PC-3 (cell line): ENCODE measurements around the gene NEMP2. TPM values are rescaled to one million over a fixed set of nuclear protein-coding genes. Genes with fewer than 3 reads are reported as not detected.

Source experiments
- ATAC-seq: fragments of 200-7000 bp; cut with Tn5 transposase; 2 replicates; pipeline ENCODE4 v1.9.1; 2020; ENCODE audit warnings: mild to moderate bottlenecking, moderate library complexity
- BruUV-seq: library from RNA; stranded (reverse); fragments of 400-500 nt; replicated peaks from 2 replicates; lab custom pipeline; 2021; lab: Mats Ljungman, UMichigan
- CTCF ChIA-PET: fragments of 300-600 bp; sonication (Branson Sonifier 250); formaldehyde crosslinking; loops from one replicate; lab custom pipeline; 2022; ENCODE audit warnings: antibody characterized with exemption; lab: Charles Lee
- POLR2A ChIA-PET: fragments of 300-600 bp; sonication (Branson Sonifier 250); formaldehyde crosslinking; loops from one replicate; lab custom pipeline; 2022; ENCODE audit warnings: antibody characterized with exemption; ENCODE audit not compliant: unreplicated experiment; lab: Charles Lee
- DNase-seq: peaks from one replicate; pipeline ENCODE4 v3.0.0-alpha.2; 2015
- H2AFZ ChIP-seq: fragments of 300-600 bp; sonication (generic); 2 replicates; pipeline ENCODE4 v1.6.0; 2016; ENCODE audit warnings: antibody characterized with exemption, low read length
- H3F3A ChIP-seq: fragments of 300-600 bp; sonication (generic); one replicate; pipeline ENCODE4 v1.6.0; 2017; ENCODE audit warnings: antibody characterized with exemption, low read length, control low read depth, mild to moderate bottlenecking; ENCODE audit not compliant: unreplicated experiment
- H3K27ac ChIP-seq: fragments of 300-600 bp; sonication (generic); 2 replicates; pipeline ENCODE4 v1.5.1; 2016; ENCODE audit warnings: mild to moderate bottlenecking, low read length
- H3K27me3 ChIP-seq: fragments of 300-600 bp; sonication (generic); 2 replicates; pipeline ENCODE4 v1.6.1; 2016; ENCODE audit warnings: low read length, mixed read lengths
- H3K36me3 ChIP-seq: fragments of 300-600 bp; sonication (generic); 2 replicates; pipeline ENCODE4 v1.6.1; 2016; ENCODE audit warnings: low read depth, mixed run types, low read length, mixed read lengths
- H3K4me1 ChIP-seq: fragments of 300-600 bp; sonication (generic); 2 replicates; pipeline ENCODE4 v1.5.1; 2016; ENCODE audit warnings: low read length; ENCODE audit not compliant: insufficient read depth
- H3K4me2 ChIP-seq: fragments of 300-600 bp; sonication (generic); 2 replicates; pipeline ENCODE4 v1.6.0; 2016; ENCODE audit warnings: low read length
- H3K4me3 ChIP-seq: fragments of 300-600 bp; sonication (generic); 2 replicates; pipeline ENCODE4 v1.5.1; 2016; ENCODE audit warnings: mild to moderate bottlenecking, low read length, mixed read lengths
- H3K79me2 ChIP-seq: fragments of 300-600 bp; sonication (generic); 2 replicates; pipeline ENCODE4 v1.6.1; 2017; ENCODE audit warnings: low read length, mixed read lengths
- H3K9ac ChIP-seq: fragments of 300-600 bp; sonication (generic); 2 replicates; pipeline ENCODE4 v1.6.0; 2016; ENCODE audit warnings: mild to moderate bottlenecking, low read length
- H3K9me2 ChIP-seq: fragments of 300-600 bp; sonication (generic); replicated peaks from 2 replicates; pipeline ENCODE4 v1.6.1; 2016; ENCODE audit warnings: mixed run types, low read length, mixed read lengths
- H3K9me3 ChIP-seq: fragments of 300-600 bp; sonication (generic); 2 replicates; pipeline ENCODE4 v1.6.1; 2016; ENCODE audit warnings: low read length, mixed read lengths
- H4K20me1 ChIP-seq: fragments of 300-600 bp; sonication (generic); 2 replicates; pipeline ENCODE4 v1.6.1; 2016; ENCODE audit warnings: low read length, mixed read lengths
- EZH2 ChIP-seq: fragments of 300-600 bp; sonication (generic); IDR thresholded peaks from one replicate; pipeline ENCODE4 v1.6.1; 2017; ENCODE audit warnings: antibody characterized with exemption, mild to moderate bottlenecking, low read length; ENCODE audit not compliant: unreplicated experiment
- EZH2phosphoT487 ChIP-seq: fragments of 300-600 bp; sonication (generic); IDR thresholded peaks from 2 replicates; pipeline ENCODE4 v1.6.1; 2018; ENCODE audit warnings: mild to moderate bottlenecking, antibody characterized with exemption, low read length, borderline replicate concordance
- intact Hi-C: fragments of 100-400 bp; cut with micrococcal nuclease; formaldehyde crosslinking; loops from 2 replicates; pipeline ENCODE4 v1.9.0; 2023
- total RNA-seq: library from RNA; depleted of rRNA; stranded (reverse); fragments of >200 nt; gene quantifications from 2 replicates; pipeline ENCODE4 v1.2.3, GENCODE V29; 2014
- TF ChIP-seq, protein P1 (sequence below): fragments of 300-600 bp; sonication (generic); conservative IDR thresholded peaks from 2 replicates; pipeline ENCODE4 v1.5.1; 2017; ENCODE audit warnings: antibody characterized with exemption, low read depth, mild to moderate bottlenecking, low read length

NEMP2 gene
- total RNA-seq, 1 experiment from 2014 or later, result 3.8 TPM

DNA sequence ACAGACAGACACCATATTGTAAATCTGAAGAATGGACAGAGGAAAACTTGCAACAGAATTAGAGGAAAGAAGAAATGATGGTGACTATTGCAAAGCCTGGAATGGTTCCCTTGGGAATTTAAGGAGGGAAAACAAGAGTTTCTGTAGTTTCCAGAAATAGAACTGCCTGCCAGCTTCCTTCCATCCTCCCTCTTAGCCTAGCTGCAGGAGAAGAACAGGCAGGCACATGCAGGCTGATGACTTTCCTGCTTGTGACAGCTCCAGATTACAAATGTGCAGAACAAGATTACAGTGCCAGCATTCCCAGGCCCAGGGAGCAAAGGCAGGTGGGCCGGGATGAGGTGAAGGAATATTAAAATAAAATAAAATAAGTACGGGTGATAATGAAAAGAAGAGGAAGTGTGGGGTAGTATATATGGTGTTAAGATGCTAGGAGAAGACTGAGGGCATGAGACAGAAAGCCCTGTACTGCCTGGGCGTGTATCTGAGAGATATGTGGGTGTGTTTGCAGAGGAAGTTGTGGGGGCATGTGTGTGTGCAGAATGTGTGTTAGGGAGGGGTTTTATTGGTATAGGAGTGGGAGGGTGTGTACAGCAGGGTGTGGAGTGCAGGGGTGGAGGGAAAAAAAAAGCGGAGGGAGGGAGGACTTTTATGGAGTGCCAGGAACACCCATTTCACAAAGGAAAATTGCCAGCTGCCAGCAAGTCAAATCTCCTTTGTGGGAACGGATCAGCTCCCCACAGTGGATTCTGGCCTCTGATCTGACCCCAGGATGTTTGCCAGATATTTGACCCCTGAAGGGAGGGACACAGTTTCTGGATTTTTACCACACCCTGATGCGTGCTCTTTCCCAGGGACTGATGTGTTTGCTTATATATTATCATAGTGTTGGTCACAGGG is 43.9 kb upstream of the NEMP2 start:
- intact Hi-C loops, result loop anchor here (1.0 to 2.0 kb wide), 4 partner anchors 28 to 110 kb away; no protein-coding TSS in a partner anchor
- DNase-seq, result peak; percentile 93
- Histone ChIP-seq H3F3A (peaks cover 4% of the 10 kb centered on the region), H3K9me2 (no peaks in the 10 kb centered on the region), H3K27ac (peak overlapping the region; percentile 97), H3K4me3 (peak overlapping the region; percentile 31), H3K79me2 (no peaks in the 10 kb centered on the region), H3K27me3 (no peaks in the 10 kb centered on the region), H3K4me2 (peak overlapping the region; percentile 73), H3K9ac (peak overlapping the region; percentile 85), H2AFZ (peak overlapping the region; percentile 33), H3K36me3 (no peaks in the 10 kb centered on the region), H3K4me1 (peaks cover 39% of the 10 kb centered on the region), H4K20me1 (no peaks in the 10 kb centered on the region), H3K9me3 (no peaks in the 10 kb centered on the region)
- ChIA-PET CTCF (no interaction called here), POLR2A (interaction anchor here (1.0 to 1.4 kb wide), 2 partner anchors 70 to 72 kb away, joined by 5 to 8 read pairs; no protein-coding TSS in a partner anchor)
- peak; percentile 86 for ATAC-seq
- TF ChIP-seq EZH2 (no peak), EZH2phosphoT487 (no peak)
- TF ChIP-seq, protein P1, sequence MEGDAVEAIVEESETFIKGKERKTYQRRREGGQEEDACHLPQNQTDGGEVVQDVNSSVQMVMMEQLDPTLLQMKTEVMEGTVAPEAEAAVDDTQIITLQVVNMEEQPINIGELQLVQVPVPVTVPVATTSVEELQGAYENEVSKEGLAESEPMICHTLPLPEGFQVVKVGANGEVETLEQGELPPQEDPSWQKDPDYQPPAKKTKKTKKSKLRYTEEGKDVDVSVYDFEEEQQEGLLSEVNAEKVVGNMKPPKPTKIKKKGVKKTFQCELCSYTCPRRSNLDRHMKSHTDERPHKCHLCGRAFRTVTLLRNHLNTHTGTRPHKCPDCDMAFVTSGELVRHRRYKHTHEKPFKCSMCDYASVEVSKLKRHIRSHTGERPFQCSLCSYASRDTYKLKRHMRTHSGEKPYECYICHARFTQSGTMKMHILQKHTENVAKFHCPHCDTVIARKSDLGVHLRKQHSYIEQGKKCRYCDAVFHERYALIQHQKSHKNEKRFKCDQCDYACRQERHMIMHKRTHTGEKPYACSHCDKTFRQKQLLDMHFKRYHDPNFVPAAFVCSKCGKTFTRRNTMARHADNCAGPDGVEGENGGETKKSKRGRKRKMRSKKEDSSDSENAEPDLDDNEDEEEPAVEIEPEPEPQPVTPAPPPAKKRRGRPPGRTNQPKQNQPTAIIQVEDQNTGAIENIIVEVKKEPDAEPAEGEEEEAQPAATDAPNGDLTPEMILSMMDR, result no peak
- BruUV-seq, result TSS peak; percentile 98

DNA sequence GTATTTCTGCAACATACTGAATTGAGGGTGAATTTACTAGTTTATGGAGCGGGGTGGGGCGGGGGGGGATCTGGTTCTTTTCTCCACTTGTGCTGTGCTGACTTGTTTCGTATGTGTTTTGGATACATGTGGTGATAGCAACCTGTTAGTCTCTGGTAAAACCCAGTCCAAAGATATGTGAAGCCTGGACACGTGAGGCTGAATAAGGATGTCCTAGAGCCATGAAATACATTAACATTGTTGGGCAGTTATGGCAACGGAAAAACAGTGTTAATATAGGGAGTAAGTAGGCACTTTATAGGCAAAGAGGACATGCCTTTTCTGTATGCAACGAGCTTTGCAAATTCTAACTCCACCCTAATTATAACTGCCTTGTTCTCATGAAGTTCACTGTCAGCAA is 42.1 kb upstream of the NEMP2 start:
- no peak overlapping the region for H2AFZ ChIP-seq
- no peak overlapping the region for H3K9ac ChIP-seq
- BruUV-seq, result no TSS peak
- H3K9me3 ChIP-seq, result no peaks in the 10 kb centered on the region
- DNase-seq, result no peak
- TF ChIP-seq EZH2phosphoT487 (no peak), EZH2 (no peak)
- TF ChIP-seq, protein P1, result no peak
- H4K20me1 ChIP-seq, result no peaks in the 10 kb centered on the region
- no peaks in the 10 kb centered on the region for H3K79me2 ChIP-seq
- no peaks in the 10 kb centered on the region for H3K27me3 ChIP-seq
- ATAC-seq, result no peak
- H3K36me3 ChIP-seq, result no peaks in the 10 kb centered on the region
- CTCF ChIA-PET, result no interaction called here
- H3K4me3 ChIP-seq, result no peak overlapping the region
- peaks cover 4% of the 10 kb centered on the region for H3F3A ChIP-seq
- H3K27ac ChIP-seq, result no peak overlapping the region; the same call in 1 of the 2 replicates
- POLR2A ChIA-PET, result no interaction called here
- no peaks in the 10 kb centered on the region for H3K9me2 ChIP-seq
- intact Hi-C loops, result no loop called here
- no peak overlapping the region for H3K4me2 ChIP-seq
- peaks cover 47% of the 10 kb centered on the region for H3K4me1 ChIP-seq

DNA sequence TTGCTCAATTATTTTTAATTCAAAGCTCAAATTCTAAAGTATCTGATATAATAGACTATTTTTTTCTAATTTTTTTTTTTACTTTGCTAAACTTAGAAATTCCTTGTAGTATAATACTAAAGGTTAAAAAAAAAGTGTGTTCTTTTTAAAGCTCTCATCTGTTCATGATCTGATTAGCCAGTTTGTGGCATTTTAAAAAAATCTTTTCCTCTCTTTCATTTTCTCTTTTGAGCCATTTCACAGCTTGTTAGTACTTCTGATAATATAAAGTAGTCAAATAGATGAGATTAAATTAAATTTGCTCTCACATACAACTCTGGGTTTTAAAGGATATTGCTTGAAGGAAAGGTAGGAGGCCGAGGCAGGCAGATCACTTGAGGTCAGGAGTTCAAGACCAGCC is 40.7 kb upstream of the NEMP2 start:
- Histone ChIP-seq H3K4me1 (peaks cover 44% of the 10 kb centered on the region), H3F3A (peaks cover 4% of the 10 kb centered on the region), H3K27ac (no peak overlapping the region), H3K4me3 (no peak overlapping the region), H3K9me2 (no peaks in the 10 kb centered on the region), H3K9ac (no peak overlapping the region), H3K36me3 (no peaks in the 10 kb centered on the region), H4K20me1 (no peaks in the 10 kb centered on the region), H3K27me3 (no peaks in the 10 kb centered on the region), H3K9me3 (no peaks in the 10 kb centered on the region), H2AFZ (no peak overlapping the region), H3K4me2 (no peak overlapping the region), H3K79me2 (no peaks in the 10 kb centered on the region)
- TF ChIP-seq, protein P1, result no peak
- TF ChIP-seq EZH2 (no peak), EZH2phosphoT487 (no peak)
- intact Hi-C loops, result no loop called here
- ChIA-PET POLR2A (no interaction called here), CTCF (interaction anchor here (0.7 kb wide), 1 partner anchor 82 kb away, joined by 3 read pairs; no protein-coding TSS in a partner anchor)
- BruUV-seq, result no TSS peak
- DNase-seq, result no peak
- ATAC-seq, result no peak
